NB4 (cell line): Measurements from ENCODE around the gene MMP28.

Experiments
- DNase-seq: peaks from one replicate; pipeline ENCODE4 v3.0.0; 2010; ENCODE audit warnings: low read depth
- H3K4me3 ChIP-seq: one replicate; pipeline ENCODE4 v1.5.1; 2011; ENCODE audit warnings: mild to moderate bottlenecking, low read depth, low read length, moderate library complexity
- CTCF ChIP-seq: IDR thresholded peaks from one replicate; pipeline ENCODE4 v1.5.1; 2012; ENCODE audit warnings: low read depth, low read length
- MAX ChIP-seq: IDR thresholded peaks from 2 replicates; pipeline ENCODE4 v1.6.1; 2011; ENCODE audit warnings: low read depth, low read length
- MYC ChIP-seq: IDR thresholded peaks from 2 replicates; pipeline ENCODE4 v1.6.1; 2011; ENCODE audit warnings: low read depth, low read length
- POLR2A ChIP-seq: IDR thresholded peaks from 2 replicates; pipeline ENCODE4 v1.6.1; 2011; ENCODE audit warnings: mild to moderate bottlenecking; ENCODE audit not compliant: insufficient read length; ENCODE audit errors: extremely low read depth

MMP28 gene

GRCh38 chr17:35801583-35802224 lies 6.3 kb upstream of the MMP28 start:
- peak; percentile 75 for DNase-seq
- TF ChIP-seq MYC = peak; percentile 6; the same call in 1 of the 2 replicates
- no peak for TF ChIP-seq POLR2A
- no peak; the same call in 1 of the 2 replicates for TF ChIP-seq MAX
- no peak for TF ChIP-seq CTCF
- no peak overlapping the region for H3K4me3 ChIP-seq

- H3K4me3 ChIP-seq = no peak overlapping the region
- TF ChIP-seq CTCF = no peak
- no peak for TF ChIP-seq MYC
- no peak for TF ChIP-seq MAX
- TF ChIP-seq POLR2A = no peak
- DNase-seq = no peak
Measured at GRCh38 chr17:35799942-35800341, 4.5 kb upstream of the MMP28 start.

- TF ChIP-seq MYC (no peak), CTCF (no peak), MAX (no peak), POLR2A (no peak)
- no peak for DNase-seq
- no peak overlapping the region for H3K4me3 ChIP-seq
Measured at GRCh38 chr17:35797918-35798317, 2.5 kb upstream of the MMP28 start.

- TF ChIP-seq MAX = no peak
- no peak for TF ChIP-seq POLR2A
- no peak for TF ChIP-seq CTCF
- TF ChIP-seq MYC = no peak
- DNase-seq = no peak
- H3K4me3 ChIP-seq = no peak overlapping the region
Measured at GRCh38 chr17:35797370-35797769, 1.9 kb upstream of the MMP28 start.

GRCh38 chr17:35796942-35797341 lies 1.5 kb upstream of the MMP28 start:
- no peak overlapping the region for H3K4me3 ChIP-seq
- no peak for DNase-seq
- TF ChIP-seq POLR2A (no peak), MYC (no peak), CTCF (no peak), MAX (no peak)
